GM19238 (cell line): Measurements from ENCODE around the gene NOS1AP.

Experiments
- DNase-seq: peaks from one replicate; pipeline ENCODE4 v3.0.0; 2011; ENCODE audit warnings: low spot score; ENCODE audit not compliant: insufficient read length

NOS1AP gene

GRCh38 chr1:162381941-162382750 lies 312.7 kb downstream of the NOS1AP start:
- DNase-seq: no peak

DNA sequence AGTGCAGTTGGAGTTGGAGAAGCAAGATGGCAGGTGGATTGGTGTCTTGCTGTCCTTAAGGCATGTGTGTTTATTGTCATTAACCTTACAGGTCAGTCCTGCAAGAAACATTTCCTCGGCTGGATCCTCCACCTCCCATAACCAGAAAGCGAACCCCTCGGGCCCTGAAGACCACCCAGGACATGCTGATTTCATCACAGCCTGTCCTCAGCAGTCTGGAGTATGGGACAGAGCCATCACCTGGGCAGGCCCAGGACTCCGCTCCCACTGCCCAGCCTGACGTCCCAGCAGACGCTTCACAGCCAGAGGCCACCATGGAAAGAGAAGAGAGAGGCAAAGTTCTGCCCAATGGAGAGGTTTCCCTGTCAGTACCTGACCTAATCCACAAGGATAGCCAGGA lies 313.6 kb downstream of the NOS1AP start:
- no peak for DNase-seq

DNA sequence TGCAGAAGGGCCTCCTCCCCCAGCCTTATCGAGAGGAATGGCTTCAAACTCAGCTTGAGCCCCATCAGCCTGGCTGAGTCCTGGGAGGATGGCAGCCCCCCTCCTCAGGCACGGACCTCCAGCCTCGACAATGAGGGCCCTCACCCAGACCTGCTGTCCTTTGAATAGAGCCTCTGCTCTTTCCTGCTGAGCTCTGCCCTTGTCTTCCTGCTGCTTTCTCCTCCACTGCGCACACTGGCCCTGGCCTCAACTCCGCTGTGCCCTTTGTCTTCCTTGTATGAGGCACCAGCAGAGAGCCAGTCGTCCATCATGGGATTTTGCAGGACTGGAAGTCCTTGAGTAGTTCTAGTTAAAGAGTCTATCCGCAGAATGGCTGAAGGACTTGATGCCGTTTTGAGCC lies 314.0 kb downstream of the NOS1AP start:
- DNase-seq: no peak

DNA sequence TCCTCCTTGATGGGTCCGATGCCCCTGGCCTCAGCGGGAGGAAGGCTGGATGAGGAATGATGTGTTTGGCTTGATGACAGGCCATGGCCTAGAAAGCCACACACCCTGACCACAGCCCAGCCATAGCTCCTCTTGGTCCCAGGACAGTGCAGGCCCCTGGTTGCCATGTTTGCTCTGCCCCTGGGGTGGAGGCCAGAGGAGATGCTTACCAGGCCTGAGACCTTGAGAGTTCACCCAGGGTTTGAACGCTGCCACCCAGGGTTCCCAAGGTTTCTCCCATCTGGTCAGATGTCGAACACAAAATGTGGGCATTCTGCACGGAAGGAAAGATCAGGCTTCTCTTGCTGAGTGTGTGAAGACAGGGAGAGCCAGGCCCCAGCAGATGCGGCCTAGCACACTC lies 314.6 kb downstream of the NOS1AP start:
- no peak for DNase-seq

DNA sequence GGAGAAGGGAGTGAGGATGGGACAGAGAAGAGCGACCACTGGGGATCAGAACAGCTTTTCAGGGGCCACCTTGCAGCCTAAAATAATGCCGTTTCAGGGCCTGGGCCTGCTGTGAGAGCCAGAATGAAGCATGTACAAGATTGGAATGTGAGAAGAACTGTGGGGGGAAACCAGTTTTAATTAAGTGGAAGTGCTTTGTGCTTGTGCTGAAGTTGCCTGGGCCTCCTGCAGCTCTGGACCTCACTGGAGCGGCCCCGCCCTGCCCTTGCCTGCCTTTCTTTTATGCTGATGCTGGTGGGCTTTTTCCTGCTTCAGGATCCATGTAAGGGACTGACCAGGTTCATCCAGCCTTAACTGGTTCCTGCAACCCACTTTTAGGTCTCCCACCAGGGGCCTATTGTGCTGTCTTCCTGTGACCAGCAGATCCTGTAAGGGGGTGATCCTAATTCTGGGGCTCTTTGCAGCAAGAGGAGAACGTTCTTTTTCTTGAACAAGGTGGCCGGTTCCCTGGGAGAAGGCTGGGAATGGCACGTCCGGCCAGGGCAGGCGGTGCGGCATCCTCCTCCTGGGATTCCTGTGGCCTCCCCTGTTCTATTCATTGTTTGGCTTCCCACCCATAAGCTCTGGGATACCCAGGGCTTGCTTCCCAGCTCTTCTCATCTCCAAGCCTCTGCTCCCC lies 315.2 kb downstream of the NOS1AP start:
- DNase-seq: no peak

DNA sequence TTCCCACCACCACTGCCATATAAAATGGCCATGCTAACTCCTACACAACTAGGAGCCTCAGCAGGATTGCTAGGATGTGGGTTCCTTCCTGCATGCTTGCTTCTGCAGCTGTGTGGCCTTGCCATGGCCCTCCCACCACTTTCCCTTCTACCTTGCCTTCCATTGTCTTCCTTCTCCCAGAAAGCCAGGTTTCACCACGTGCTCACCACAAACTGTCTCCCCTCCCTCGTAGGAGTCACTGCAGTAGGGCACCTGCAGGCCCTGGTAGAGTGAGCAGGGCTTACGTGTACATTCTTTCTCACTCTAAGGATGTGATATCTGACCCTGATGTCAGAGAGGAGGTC lies 315.8 kb downstream of the NOS1AP start:
- DNase-seq: no peak

DNA sequence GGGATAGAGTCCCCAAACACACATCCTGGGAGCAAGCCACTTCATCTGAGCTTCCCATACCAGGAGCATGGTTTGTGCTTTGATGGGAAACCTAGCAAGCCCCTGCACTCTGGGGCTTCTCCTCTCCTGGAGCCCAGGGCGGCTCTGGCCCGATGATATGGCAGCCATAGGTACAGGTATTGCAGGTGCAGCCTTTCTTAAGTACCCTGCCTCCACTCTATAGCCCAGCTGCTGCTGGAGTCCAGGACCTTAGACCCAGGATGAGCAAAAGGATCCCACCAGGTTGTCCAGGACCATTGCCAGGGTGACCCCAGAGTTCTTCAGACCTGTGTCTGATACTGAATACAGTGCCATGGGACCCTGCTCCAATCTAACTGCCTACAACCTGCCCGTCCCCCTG lies 316.2 kb downstream of the NOS1AP start:
- DNase-seq: no peak

DNA sequence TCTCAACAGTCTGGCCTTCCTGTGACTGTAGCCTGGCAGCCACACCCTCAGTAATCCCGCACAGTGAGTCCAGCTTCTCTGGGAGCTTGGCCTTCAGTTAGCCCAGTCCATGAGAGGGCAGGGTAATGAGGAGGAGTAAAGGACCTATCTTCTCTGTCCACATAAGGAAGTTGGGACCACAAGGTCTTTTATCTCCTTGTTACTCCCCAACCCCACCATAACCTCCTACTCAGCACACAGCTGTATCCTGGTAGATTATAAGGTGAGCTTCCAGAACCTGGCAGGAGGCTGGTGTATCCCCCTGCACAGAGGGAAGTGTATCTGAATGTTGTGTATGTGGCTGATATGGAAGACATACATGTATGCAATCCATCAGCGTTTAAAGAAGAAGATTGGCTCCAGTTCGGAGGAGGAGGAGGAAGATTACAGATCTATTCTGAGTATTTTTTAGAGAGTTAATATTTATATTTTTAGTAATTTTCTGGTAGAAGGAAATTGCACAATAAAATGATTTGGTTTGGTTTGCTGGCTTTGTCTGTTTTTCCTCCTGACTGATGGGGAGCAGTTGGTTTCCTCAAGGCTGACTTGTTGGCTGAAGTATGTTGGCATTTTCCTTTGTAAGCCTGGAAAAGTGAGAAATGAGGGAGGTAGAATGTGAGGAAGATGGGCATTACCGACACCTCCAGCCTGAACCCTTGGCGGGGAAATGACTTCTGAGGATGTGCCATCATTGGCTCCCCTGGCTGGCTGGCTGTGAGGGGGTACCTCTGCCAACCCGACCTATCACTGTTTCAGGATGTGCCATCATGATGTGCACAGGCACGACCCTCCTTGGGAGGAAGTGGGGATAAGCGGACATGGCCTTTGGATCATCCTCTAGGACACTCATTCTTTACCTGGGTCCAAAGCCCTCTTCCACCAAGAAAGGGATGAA lies 317.1 kb downstream of the NOS1AP start:
- no peak for DNase-seq

DNA sequence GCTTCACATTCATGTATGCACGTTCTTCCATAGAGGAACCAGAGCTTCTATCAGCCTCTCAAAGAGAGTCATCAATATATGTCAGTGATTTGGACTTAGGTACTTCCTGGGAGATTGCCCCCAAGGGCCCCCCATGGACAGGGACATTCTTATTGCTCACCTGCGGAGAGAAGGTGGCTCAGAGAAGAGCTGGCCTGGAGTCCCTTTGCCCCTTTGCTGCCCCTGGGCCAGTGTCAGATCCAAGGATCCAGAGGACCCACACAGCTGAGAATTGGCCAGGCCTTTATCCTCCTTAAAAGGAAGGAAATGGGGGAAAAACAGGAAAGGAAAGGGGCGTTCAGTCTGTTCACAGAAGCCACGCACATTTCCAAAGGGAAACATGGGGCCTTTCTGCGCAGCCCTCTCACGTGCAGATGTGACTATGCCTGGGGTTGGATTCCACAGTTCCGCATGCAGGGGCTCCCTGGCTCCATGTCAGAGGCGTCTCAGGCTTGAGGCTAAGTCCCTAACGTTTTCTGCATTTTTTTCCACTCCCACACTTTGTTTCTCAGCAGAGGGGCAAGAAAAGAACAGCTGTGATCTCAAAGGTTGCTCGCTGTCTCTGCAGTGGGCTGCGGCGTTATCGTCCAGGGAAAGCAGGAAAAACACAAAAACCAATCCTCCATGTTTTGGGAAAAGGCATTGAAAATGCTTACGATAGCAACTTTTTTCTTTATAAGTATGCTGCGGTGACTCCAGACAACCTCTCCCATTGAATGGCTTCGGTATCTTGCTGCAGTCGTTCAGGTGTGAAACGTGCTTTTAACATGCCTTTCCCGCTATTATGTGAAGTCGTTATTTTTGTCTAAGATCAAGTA lies 318.0 kb downstream of the NOS1AP start:
- DNase-seq: no peak

DNA sequence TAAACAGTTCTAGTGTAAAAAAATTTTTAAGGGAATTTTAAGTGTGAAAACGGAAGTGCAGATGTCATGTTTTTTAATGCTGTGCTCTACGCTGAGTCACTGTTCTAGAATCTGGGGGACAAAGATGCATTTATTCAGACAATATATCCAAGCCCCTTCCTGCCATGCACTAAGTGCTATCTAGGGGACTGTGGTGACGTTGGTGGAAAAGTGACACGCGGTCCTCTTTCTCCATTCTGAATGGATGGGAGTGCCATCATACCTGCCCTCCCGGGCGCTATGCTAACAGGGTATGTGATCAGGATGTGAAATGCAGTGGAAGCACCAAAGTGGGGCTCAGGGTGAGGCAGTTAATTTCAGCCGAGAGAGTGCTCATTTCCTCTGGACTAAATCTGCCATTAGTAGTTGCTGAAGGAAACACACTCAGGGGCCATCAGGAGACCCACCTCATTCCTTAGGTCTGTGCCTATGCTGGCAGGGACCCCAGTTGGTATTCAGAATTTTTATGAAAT lies 318.6 kb downstream of the NOS1AP start:
- no peak for DNase-seq

DNA sequence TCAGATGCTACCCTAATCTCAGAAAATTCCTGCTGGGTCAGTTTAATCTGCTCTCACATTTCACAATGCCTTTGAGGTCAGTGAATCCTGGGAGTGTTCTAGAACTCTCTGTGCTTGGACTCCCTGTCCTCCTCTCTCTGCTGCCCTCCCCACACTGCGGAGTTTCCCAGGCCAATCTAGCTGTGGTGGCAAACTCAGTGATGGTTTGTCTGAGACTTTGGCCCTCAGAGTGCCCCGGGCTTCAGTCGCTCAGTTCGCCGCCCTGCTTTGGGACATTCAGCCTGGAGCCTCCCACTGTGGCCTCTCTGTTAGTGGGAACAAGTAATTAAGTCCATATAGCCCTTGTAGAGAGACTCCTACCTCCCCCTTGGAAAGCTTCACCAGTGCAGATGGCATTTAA lies 319.1 kb downstream of the NOS1AP start:
- no peak for DNase-seq

DNA sequence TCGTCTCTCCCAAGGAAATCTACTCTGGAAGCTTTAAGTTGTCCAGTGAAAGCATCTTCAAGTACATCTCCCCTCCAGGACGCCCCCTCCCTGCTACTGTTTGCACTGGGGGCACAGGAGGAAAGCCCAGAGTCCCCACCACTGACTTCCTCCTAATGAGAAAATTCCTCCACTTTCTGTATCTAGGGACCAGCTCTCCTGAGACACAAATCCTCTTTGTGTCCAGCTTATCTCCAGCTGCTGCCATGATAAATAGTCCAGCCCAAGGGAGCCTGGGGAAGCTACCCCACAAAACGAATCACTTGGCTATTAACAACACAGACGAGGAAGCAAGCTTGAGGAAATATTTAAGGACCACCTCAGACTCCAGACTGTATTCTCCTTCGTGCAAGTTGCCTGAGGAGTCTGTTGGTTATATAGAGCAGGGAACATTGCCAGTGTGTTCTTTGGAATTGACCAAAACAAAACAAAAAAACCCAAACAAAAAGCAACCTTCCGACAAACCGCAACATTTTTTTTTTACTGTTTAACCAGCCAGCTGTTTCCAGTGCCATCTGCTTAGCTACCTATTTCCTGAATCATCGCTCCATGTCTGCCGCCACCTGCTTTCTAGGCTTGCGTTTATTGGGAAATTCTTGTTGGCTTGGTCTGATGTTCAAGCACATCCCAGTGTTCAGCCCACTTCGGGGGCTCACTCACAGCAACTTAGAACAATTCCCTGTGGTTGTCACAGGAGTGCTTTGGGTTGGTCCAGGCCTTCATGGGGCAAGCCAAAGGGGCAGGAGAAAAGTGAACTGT lies 319.7 kb downstream of the NOS1AP start:
- DNase-seq: no peak

DNA sequence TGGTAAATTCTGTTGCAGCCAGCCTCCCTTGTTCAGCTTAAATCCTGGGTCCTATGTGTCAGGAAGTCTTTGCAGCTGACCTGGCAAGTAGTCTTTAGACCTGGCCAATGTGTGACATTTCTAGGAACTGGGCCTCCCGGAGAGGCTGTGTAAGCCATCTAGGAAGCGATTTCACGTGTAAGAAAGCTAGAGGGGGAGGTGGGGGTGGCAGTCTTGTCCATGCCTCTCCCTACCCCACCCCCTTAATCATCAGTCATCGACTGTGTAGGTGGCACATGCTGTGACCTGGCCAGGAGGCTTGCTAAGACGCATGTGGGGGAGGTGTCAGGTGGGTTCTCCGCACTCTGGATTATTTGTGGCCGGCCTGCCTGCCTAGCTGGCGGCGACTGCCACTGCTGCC lies 320.5 kb downstream of the NOS1AP start:
- no peak for DNase-seq

GRCh38 chr1:162390396-162391185 lies 321.1 kb downstream of the NOS1AP start:
- DNase-seq: no peak

- DNase-seq: no peak
These were observed 322.5 kb downstream of the NOS1AP start for GRCh38 chr1:162391790-162392563.

DNA sequence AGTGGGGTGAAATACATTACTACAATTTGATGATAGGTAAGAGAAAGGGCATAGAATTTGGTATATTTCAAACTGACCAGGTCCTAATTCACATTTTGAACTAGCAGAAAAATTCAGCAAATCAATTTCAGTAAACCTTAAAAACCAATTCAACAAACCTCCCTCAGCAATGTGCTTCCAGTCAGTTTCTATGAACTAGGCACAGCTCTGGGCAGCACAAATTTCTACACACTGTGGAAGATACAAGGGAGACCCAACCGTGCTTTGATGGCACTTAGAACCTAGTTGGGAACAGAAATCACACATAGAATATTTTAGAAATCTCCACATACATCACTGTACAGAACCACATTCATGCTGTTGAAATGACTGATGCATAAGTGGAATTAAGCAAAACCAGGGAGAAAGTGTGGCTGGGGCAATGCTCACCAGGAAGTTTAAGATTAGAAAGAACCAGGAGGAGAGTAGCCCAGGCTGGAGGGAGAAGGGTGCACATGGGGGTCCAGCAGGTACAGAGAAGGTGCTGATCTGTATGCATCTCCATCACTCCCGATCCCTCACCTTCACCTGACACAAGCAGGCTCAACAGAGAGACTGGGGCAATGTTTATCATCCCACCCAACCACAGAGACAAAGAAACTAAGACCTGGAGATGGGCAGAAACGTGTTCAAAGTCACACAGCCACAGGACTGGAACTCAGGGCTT lies 326.9 kb downstream of the NOS1AP start:
- DNase-seq: no peak

- no peak for DNase-seq
These were observed 327.6 kb downstream of the NOS1AP start for GRCh38 chr1:162397039-162397448.
